ENCODE data around the gene TDP1. TPM values are rescaled to one million over a fixed set of nuclear protein-coding genes. Genes with fewer than 3 reads are reported as not detected.

Gene TDP1
- total and polyA plus RNA-seq, 9 of the 15 experiments (the other 6 are each of a cell fraction or from before 2014, with no cell fraction given), result 21.4 to 41.6 (median 32.3) TPM

GRCh38 chr14:89954070-89955021 is 1.4 kb upstream of the TDP1 start, which contains the start of gene EFCAB11 (continued):
- TF ChIP-seq NFIC (IDR thresholded peaks at IDR 0.05) (peak; percentile 63), ETS2 (tag; IDR thresholded peaks at IDR 0.05; ENCODE audit: borderline replicate concordance, poor library complexity, severe bottlenecking) (no peak), ZBED1 (IDR thresholded peaks at IDR 0.05) (peak; percentile 61; the same call in 1 of the 2 replicates), RBM25 (IDR thresholded peaks at IDR 0.05; ENCODE audit: low read depth, low read length, severe bottlenecking) (peak; percentile 68), HDAC6 (IDR thresholded peaks at IDR 0.05; ENCODE audit: low read depth, low read length) (no peak), MYC (IDR thresholded peaks at IDR 0.05; ENCODE audit: low read depth, low read length) (no peak), MYC (CRISPR knock-in tag; IDR thresholded peaks at IDR 0.05; ENCODE audit: borderline replicate concordance, low read depth) (no peak), ZFX (CRISPR knock-in tag; IDR thresholded peaks at IDR 0.05) (peak; percentile 88), BRD4 (IDR thresholded peaks at IDR 0.05) (no peak), DACH1 (IDR thresholded peaks at IDR 0.05; ENCODE audit: partially characterized antibody) (no peak), POLR2G (IDR thresholded peaks at IDR 0.05; ENCODE audit: low read depth, low read length) (peak; percentile 87), SAP30 (IDR thresholded peaks at IDR 0.05; ENCODE audit: borderline replicate concordance, insufficient read depth, low read depth, low read length, poor library complexity, severe bottlenecking) (peak; percentile 95), PTTG1 (tag; IDR thresholded peaks at IDR 0.05; ENCODE audit: low read depth) (no peak), PTBP1 (IDR thresholded peaks at IDR 0.05; ENCODE audit: low read depth, low read length) (no peak), CHD2 (IDR thresholded peaks at IDR 0.05; ENCODE audit: low read depth, low read length) (peak; percentile 53; the same call in 1 of the 2 replicates), PHF20 (IDR thresholded peaks at IDR 0.05; ENCODE audit: partially characterized antibody) (peak; percentile 72), ZNF12 (CRISPR knock-in tag; IDR thresholded peaks at IDR 0.05) (no peak), NEUROD1 (IDR thresholded peaks at IDR 0.05; ENCODE audit: borderline replicate concordance, low read depth, low read length, partially characterized antibody) (peak; percentile 70), KAT7 (CRISPR knock-in tag; IDR thresholded peaks at IDR 0.05; ENCODE audit: borderline replicate concordance) (no peak), SP2 (IDR thresholded peaks at IDR 0.05; ENCODE audit: extremely low read depth, low read depth, low read length, poor library complexity, severe bottlenecking) (peak; percentile 47), GABPA (tag; conservative IDR thresholded peaks at IDR 0.05; ENCODE audit: low read depth) (peak; percentile 80), MEIS2 (IDR thresholded peaks at IDR 0.05; ENCODE audit: partially characterized antibody) (peak; percentile 63), MCM2 (IDR thresholded peaks at IDR 0.05; ENCODE audit: low read depth) (no peak)
- TF ChIP-seq, protein P1, sequence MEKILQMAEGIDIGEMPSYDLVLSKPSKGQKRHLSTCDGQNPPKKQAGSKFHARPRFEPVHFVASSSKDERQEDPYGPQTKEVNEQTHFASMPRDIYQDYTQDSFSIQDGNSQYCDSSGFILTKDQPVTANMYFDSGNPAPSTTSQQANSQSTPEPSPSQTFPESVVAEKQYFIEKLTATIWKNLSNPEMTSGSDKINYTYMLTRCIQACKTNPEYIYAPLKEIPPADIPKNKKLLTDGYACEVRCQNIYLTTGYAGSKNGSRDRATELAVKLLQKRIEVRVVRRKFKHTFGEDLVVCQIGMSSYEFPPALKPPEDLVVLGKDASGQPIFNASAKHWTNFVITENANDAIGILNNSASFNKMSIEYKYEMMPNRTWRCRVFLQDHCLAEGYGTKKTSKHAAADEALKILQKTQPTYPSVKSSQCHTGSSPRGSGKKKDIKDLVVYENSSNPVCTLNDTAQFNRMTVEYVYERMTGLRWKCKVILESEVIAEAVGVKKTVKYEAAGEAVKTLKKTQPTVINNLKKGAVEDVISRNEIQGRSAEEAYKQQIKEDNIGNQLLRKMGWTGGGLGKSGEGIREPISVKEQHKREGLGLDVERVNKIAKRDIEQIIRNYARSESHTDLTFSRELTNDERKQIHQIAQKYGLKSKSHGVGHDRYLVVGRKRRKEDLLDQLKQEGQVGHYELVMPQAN (IDR thresholded peaks at IDR 0.05; ENCODE audit: borderline replicate concordance), result peak; percentile 91
- TF ChIP-seq, protein P2, sequence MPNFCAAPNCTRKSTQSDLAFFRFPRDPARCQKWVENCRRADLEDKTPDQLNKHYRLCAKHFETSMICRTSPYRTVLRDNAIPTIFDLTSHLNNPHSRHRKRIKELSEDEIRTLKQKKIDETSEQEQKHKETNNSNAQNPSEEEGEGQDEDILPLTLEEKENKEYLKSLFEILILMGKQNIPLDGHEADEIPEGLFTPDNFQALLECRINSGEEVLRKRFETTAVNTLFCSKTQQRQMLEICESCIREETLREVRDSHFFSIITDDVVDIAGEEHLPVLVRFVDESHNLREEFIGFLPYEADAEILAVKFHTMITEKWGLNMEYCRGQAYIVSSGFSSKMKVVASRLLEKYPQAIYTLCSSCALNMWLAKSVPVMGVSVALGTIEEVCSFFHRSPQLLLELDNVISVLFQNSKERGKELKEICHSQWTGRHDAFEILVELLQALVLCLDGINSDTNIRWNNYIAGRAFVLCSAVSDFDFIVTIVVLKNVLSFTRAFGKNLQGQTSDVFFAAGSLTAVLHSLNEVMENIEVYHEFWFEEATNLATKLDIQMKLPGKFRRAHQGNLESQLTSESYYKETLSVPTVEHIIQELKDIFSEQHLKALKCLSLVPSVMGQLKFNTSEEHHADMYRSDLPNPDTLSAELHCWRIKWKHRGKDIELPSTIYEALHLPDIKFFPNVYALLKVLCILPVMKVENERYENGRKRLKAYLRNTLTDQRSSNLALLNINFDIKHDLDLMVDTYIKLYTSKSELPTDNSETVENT (CRISPR knock-in tag; IDR thresholded peaks at IDR 0.05), result no peak
